Activated CD4-positive, alpha-beta T cell treated with anti-CD3 and anti-CD28 coated beads for 4 hours (primary cell): ENCODE data around the gene HES4.
"Not testable (repeated sequence)": the region's sequence is repeated elsewhere in the genome, so short reads cannot be mapped to it uniquely, and the experiment has no call there.

ENCODE experiments used
- DNase-seq, 2 donors: peaks; one replicate each; pipeline ENCODE4 v3.0.0-alpha.2; 2020

HES4 gene

DNA sequence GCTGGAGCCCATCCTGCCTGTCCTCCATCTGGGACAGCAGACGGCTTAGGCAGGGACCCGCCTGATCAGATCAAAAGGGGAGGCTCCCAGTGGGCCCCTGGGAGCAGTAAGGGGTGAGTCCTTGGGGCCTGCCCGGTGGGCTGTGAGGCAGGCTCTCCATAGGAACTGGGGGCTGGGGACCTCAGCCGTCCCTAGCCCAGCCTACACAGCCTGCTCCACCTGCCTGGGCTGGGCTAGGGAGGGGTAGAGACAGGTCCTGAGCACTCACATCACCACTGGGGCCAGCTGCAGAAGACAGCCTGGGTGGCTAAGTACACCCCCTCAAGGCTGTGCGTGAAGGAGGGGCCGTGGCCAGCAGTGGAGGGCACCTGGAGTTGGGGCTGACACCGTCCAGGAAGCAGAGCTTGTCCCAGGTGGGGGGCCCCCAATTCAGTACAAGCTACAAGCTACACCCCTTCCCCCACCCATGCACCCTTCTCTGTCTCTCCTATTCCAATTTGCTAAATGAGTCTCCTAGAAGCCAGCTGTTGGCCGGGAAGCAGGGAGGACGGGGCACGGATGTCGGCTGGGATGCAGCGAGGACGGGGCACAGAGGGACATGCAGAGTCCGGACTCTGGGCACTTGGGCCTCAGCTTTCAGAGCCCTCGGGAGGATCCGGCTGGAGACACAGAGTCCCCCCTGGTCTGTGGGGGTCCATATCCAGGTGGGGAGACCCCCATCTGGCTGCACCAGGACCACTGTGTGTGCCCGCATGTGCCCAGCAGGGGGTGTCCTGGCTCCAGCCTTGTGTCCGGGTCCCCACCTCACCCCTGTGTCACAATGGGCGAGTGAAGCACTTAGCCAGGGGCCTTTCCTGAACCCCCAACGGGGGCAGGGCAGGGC, 15.1 kb upstream of the HES4 start:
- DNase-seq = no peak

DNA sequence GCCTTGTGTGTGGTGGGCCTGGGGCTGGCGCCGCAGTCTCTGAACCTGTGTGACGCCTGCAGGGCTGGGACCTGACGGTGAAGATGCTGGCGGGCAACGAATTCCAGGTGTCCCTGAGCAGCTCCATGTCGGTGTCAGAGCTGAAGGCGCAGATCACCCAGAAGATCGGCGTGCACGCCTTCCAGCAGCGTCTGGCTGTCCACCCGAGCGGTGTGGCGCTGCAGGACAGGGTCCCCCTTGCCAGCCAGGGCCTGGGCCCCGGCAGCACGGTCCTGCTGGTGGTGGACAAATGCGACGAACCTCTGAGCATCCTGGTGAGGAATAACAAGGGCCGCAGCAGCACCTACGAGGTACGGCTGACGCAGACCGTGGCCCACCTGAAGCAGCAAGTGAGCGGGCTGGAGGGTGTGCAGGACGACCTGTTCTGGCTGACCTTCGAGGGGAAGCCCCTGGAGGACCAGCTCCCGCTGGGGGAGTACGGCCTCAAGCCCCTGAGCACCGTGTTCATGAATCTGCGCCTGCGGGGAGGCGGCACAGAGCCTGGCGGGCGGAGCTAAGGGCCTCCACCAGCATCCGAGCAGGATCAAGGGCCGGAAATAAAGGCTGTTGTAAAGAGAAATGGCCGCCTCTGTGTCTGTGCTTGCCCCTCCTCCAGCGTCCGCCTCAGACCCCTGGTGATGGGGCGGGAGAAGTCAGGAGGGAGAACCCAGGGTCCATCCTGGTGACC, 14.2 kb upstream of the HES4 start:
- peak in 1 of 2 donors; percentile 39 for DNase-seq

DNA sequence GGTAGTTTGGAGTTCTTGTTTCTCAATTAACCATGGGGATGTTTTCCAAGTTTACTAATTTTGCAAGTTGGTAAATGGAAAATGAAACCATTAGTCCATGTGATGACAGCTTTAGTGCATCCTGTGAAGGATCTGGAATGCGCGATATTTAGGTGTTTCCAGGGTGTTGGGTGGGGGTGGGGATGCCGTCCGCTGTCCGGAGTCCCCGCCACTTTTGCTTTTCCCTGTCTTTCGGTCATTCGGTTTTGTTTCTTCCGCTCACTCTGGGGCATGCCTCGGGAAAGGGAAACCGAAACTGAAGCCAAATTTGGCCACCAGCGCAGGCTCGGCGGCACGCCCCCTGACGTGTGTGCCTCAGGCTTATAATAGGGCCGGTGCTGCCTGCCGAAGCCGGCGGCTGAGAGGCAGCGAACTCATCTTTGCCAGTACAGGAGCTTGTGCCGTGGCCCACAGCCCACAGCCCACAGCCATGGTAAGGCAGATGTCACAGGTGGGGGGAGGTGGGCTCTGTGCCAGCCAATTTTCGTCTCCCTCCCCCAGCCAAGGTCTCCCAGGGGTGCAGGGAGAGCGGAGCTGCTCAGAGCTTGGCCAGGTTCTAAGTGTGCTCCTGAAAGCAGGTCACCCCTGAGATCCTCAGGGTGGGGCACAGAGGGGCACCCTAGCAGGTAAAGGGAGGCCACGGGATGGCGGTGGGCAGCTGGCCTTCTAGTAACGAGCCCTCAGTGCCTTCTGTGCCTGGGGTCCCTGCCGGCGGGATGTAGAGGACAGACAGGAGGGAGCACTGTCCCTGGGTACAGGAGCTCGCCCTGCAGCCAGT, 13.4 kb upstream of the HES4 start, which contains the start of gene ISG15:
Gene ISG15, plus strand, starts transcription at position 393 of the 817 bp plus-strand sequence. Its CDS starts 77 bp downstream, at position 470.
- DNase-seq = peak; percentile 87 to 88

DNA sequence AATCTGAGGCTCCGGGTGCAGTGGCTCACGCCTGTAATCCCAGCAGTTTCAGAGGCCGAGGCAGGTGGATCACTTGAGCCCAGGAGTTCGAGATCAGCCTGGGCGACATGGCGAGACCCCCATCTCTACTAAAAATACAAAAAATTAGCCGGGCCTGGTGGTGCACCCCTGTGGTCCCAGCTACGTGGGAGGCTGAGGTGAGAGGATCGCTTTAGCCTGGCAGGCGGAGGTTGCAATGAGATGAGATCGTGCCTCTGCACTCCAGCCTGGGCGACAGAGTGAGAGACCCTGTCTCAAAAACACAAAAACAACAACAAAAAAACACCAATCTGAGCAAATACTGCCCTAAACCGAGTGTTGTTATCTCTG, 12.8 kb upstream of the HES4 start:
- not testable (repeated sequence) for DNase-seq

GRCh38 chr1:1011396-1011949, 11.6 kb upstream of the HES4 start:
- DNase-seq = no peak

DNA sequence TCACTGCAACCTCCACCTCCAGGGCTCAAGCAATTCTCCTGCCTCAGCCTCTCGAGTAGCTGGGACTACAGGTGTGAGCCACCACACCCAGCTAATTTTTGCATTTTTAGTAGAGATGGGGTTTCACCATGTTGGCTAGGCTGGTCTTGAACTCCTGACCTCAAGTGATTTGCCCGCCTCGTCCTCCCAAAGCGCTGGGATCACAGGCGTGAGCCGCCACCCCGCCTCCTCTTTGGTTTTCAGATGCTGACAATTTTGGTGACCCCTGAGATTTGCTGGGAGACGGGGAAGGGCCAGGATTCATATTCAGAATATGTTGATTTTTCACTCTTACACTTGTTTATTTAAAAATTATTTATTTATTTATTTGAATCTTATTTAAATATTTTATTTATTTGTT, 10.2 kb upstream of the HES4 start:
- DNase-seq = not testable (repeated sequence)

DNA sequence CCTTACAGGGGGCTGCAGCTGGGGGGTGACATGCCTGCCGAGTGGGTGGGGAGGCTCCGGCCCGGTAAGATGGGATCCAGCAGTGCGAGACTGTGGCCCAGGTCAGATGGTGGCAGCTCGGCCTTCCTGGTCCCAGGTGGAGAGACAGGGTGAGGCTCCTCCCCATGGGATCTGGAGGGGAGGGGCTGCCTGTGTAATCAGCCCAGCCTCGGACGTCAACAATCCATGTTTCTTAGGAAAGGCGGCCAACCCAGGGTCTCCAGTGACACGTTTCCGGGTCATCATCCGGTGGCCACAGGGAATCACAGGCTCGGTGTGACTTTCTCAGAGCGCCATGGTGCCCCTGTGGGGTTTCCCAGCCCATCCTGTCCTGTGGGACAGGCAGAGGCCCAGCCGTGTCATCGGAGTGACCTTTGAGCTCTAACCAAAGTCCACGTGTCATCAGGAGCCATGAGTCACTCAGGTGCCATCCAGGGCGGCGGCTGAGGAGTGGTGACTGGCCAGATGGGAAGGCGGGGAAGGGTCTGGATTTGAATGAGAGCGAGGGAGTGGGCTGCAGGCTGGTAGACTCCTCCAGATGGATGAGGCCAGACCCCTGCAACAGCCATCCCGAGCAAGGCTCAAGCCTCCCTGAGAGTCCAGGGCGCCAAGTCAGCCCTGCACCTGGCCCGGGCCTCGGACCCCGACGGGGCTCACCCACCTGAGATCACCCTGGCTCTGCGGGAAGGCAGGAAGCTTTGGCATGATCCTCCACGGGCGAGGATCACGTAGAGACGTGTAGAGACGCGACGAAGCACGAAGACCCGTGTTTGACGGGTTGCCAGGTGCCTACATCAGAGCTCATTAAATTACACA, 6.6 kb upstream of the HES4 start:
- no peak for DNase-seq

- DNase-seq = no peak
Observed at GRCh38 chr1:1005774-1006304, 5.9 kb upstream of the HES4 start.

DNA sequence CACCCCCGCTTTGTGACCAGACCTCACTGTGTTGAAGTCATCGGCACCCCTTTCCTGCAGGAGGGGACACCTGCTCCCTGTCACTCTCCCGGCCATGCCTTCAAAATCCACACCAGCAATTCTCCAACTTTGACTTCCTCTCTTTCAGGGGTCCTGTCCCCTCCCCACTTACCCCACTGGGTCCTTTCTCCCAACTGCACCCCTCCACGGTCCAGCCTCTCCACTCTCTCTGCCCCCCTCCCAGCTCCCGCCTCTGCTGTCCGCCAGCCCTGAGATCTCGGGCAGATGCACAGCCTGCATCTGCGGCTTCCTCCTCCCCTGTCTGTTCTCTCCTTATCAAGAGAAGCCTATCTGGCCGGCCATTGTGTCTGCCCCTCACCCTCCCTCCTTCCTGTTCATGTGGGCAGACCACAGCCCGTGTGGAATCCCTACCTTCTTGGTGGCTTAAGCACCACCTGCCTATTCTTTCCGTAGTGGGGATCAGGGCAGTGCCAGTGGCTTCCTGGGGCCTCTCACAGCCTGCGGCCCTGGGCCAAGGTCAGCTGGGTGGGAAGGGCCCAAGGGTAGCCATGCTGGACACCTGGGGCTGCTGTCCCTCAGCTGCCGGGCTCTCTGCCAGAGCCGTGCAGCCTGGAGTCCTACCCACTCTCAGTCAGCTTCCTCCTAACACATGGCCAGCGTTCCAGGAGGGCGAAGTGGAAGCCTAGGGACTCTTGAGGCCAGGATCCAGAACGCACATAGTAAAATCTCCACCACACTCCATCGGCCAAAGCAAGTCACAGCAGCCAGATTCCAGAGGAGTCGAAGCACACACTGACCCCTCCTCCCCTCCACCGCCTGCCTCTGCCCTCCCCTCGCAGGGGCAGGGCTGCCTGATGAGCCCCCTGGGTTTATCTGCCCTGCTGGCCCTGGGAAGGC, 5.1 kb upstream of the HES4 start:
- no peak for DNase-seq

DNA sequence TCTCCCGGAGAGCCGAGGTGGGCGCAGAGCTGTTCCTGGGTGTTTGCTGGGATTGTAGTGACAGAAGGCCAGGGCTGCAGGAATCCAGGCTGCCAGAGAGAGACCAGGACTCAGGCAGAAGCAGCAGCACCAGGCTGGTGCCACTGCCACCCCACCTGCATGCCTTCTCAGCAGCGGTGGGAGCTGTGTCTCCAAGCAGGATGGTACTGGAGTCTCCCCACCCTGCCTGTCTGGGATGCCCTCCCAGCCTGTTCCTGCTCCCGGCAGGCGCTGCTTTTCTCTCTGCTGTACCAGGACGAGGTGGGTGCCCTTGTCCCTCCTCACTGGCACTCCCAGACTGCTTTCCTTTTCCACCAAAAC, 4.5 kb upstream of the HES4 start:
- no peak for DNase-seq

DNA sequence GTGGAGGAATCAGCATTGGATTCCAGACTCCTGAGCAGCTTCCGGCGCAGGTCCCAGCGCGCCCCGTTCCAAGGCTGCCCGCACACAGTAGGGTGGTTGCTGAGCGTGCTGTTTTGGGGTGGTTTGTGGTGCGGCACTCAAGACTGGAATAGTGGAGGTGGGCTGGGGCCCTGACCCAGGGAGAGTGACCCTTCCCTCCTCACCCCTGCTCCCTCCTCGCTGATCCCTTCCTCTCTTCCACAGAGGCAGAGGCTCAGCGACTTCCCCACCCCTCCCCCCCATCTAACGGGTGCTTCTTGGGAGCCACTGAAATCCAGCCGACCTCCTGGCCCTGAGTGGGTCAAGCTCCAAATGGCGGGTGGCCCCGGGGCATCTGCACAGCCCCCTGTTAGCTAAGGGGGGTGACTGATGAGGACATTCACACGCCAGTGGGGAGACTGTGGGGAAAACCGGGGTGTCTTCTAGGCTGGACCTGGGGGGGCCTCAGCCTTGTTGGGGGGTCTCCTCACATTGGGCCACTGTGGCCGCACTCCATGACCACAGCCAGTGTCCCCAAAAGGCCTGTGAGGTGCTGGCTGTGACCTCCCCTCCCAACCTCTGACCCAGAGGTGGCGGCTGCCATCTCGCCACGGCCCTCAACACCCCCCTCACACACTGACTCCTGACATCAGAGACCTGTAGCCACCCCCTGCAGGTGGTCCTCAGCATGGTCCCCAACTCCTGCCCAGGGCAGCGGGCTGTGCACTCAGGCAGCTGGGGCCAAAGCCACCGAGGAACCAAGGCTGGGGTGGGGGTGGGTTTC, 3.9 kb upstream of the HES4 start:
- no peak for DNase-seq

DNA sequence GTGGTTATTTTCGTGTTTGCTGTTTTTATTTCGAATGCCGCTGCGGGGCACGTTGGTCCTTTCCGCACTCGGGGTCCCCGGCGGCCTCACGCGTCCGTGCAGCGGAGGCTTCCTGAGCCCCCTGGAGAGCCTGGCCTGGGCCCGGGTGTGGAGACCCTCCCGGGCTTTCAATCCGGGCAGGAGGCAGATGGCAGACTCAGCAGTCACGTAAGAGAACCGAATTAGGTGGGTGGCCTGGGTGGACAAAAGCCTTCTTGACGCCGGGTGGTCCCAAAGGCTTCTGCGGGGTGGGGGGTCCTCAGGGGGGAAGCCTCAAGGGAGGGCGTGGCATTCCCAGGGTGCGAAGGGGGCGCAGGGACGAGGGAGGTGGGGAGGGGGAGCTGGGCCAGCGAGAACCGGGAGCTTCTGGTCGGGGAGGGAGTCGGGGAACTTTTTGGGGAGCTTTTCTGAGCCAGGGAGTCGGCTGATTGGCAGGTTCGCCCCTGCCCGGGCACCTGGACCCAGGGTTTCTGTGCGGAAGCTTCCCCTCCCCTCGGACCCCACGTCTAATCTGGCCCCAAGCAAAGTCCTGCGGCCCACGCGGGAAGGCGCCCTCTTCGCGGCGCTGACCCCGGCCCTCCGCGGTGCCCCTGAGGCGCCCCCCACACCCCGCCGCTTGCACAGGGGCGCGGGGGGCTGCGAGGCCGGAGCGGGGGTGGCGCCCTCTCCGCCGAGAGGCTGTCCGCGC, 1.3 kb upstream of the HES4 start:
- no peak for DNase-seq

DNA sequence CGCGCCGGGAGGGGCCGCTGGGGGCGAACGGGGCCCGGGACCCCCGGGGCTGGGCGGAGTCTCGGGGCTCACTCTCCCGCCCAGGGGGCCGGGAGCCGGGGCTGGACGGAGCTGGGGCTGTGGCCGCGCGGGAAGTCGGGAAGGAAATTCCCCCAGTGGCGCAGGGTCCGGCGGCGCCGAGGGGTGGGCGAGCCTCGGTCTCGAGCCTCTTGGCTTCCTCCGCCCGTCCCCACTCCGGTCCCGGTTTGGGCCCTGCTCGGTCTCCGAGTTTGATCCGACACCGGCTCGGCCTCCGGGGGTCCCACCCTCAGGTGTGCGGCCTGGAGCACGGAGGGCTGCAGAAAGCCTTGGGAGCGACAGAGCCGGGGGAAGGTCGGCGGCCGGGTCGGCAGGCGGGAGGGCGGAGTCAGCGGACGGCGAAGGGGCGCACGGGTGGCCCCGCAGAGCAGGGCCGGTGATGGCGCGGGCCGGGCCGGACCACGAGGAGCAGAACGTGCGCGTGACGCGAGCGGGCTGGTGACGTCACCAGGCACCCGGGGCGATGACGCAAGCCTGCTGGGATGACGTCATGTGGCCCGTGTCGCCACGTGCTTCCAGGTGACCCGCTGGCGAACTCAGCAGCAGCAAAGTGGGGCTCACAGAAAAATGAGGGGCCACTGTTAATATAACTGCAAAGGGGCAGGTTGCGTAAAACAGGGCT, 610 bp upstream of the HES4 start:
- peak; percentile 73 to 76 for DNase-seq

DNA sequence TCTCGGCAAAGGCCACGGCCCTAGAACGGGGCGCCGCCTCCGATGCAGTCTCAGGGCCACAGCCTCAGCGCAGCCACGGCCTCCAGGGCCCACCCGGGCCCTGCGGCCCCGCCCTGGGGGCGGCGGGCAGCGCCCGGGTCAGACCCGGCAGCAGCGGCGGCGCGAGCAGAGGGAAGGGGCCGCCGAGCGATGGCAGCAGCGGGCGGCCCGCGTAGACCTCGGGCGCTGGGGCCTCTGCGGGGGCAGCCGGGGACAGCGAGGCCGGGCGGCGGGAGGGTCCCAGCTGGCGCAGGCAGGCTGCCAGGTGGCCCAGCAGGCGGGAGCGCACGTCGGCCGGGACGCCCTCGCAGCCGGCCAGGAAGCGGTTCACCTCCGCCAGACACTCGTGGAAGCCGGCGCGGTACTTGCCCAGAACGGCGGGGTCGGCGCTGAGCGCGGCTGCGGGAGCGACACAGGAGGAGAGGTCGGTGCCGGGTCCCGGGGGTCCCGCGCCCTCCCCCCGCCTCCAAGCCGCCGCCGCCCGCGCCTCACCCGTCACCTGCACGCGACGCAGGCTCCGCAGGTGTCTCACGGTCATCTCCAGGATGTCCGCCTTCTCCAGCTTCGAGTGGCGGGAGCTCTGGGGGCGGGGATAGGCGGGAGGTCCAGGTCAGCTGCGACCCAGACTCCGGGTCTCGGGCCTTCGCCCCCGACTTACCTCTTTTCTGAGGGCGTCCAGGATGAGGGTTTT, 737 bp downstream of the HES4 start:
- DNase-seq = no peak

DNA sequence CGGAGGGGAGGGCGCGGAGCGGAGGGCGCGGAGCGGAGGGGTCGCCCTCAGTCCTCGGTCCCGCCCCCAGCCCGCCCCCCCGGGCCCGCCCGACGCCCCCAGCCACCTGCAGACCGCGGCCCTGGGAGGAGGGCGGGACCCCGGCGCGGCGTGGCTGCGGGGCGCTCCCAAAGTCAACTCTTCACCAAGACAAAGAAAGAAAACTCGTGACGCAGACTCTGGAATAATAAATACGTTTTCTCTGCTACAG, 1.2 kb downstream of the HES4 start:
- no peak for DNase-seq

DNA sequence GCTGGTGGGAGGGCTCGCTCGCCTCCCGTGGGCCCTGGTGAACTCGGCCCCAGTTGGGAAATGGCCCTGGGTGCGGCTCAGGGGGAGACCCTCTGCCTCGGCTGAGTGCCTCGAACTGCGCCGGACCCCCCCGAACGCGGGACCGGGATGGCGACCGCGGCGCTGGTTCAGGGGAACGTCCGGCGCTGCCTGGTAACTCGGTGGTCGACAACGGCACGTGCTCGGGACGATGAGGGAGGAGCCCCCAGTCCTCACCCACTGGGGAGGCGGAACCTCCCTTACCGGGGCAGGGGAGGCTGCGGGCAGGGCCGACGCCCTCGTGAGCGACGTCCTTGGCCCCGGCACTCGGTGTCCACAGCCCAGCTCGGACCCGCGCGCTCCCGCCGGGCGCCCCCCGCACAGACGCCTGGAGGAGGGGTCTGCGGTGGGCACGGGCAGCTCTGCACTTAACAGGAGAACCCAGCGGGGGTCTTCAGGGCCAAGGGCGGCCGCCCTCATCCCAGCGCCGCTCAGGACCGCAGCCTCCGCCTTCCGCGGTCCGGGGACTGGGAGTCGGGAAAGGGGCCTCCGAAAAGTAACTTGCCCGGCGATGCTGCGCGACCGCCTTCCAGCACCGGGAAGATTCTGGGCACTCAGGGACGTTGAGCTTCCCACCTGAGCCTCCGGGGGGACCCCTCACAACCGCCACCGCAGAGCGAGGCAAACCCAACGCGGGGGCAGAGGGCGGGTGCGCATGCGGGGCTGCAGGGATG, 1.7 kb downstream of the HES4 start:
- DNase-seq = no peak

GRCh38 chr1:997713-997992, 2.2 kb downstream of the HES4 start:
- no peak for DNase-seq
